GM12801 (cell line): ENCODE data around the gene MSANTD1.

Experiments used
- TF ChIP-seq, protein P1 (sequence below): IDR thresholded peaks from one replicate; pipeline ENCODE4 v1.5.1; 2011; ENCODE audit warnings: control low read depth; ENCODE audit not compliant: insufficient read length; ENCODE audit errors: extremely low read depth

Gene MSANTD1

DNA sequence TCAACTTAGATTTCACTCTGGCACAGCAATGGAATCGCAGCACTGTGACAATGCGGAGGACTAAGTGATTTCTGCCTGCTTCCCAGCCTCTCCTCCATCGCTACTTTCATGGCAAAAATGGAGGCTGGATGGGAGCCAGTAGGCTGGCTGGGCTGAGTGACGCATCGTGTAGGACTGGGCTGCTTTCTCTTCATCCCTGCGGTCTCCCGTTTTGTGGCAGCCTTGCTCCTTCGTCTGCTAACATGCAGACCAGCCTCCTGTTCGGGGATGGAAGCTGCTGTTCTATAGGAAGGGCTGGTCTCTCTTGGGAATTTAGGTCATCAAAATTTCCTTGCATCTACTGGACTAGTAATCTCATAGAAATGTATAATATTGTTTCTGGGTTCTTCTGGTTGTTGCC is 28.0 kb downstream of the MSANTD1 start:
- TF ChIP-seq, protein P1, sequence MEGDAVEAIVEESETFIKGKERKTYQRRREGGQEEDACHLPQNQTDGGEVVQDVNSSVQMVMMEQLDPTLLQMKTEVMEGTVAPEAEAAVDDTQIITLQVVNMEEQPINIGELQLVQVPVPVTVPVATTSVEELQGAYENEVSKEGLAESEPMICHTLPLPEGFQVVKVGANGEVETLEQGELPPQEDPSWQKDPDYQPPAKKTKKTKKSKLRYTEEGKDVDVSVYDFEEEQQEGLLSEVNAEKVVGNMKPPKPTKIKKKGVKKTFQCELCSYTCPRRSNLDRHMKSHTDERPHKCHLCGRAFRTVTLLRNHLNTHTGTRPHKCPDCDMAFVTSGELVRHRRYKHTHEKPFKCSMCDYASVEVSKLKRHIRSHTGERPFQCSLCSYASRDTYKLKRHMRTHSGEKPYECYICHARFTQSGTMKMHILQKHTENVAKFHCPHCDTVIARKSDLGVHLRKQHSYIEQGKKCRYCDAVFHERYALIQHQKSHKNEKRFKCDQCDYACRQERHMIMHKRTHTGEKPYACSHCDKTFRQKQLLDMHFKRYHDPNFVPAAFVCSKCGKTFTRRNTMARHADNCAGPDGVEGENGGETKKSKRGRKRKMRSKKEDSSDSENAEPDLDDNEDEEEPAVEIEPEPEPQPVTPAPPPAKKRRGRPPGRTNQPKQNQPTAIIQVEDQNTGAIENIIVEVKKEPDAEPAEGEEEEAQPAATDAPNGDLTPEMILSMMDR, result no peak

DNA sequence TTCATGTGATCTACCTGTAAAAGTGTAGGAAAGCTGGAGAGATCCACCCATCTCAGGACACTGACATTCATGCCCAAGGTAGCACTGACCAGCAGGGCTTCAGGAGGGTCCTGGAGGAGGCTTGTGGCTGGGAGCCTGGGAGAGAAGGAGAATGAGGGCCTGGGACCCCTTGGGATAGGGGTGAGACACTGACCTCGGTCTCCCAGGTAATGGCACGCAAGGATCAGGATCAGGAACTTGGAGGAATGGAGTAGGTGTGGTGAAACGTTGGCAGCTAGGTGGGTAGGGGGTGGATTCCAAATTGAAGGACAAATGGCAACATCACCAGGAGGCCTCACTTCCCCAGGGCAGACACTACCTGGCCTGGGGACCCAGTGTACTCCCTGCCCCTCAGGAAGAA is 31.5 kb downstream of the MSANTD1 start:
- TF ChIP-seq, protein P1, result no peak

DNA sequence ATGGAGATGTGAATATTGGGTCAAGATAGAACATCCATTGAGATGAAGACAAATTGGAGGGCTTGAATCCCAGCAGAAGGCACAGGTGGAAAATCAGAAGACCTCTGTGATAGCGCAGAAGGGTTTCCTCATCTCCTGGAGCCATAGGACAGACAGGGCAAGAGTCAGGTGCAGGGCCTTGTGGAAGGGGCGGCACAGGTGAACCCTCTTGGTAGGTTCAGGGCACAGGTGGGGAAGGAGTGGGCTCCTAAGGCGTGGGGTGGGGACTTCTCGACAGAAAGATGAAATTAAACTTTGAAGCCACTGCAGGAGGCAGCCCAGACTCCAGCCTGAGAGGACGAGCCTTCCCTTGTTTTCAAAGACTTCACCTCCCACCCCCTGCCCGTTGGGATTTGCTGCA is 34.5 kb downstream of the MSANTD1 start:
- TF ChIP-seq, protein P1, result no peak

DNA sequence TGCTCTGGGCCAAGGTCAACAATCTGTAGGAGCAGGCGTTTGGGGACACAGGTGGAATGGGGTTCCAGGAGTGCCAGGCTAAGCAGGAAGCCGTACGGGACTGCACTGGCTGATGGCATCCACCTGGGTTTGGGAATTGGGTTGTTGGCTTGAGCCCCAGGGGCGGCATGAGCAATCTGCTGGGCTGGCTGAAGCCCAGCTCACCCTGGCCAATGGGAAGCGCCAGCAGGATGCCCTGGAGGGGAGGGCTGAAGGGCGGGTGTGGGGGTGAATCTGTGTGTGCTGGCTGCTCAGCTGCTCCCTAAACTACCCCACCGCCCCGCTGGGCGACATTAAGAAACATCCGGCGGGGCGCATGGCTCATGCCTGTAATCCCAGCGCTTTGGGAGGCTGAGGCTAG is 35.0 kb downstream of the MSANTD1 start:
- TF ChIP-seq, protein P1, result no peak

DNA sequence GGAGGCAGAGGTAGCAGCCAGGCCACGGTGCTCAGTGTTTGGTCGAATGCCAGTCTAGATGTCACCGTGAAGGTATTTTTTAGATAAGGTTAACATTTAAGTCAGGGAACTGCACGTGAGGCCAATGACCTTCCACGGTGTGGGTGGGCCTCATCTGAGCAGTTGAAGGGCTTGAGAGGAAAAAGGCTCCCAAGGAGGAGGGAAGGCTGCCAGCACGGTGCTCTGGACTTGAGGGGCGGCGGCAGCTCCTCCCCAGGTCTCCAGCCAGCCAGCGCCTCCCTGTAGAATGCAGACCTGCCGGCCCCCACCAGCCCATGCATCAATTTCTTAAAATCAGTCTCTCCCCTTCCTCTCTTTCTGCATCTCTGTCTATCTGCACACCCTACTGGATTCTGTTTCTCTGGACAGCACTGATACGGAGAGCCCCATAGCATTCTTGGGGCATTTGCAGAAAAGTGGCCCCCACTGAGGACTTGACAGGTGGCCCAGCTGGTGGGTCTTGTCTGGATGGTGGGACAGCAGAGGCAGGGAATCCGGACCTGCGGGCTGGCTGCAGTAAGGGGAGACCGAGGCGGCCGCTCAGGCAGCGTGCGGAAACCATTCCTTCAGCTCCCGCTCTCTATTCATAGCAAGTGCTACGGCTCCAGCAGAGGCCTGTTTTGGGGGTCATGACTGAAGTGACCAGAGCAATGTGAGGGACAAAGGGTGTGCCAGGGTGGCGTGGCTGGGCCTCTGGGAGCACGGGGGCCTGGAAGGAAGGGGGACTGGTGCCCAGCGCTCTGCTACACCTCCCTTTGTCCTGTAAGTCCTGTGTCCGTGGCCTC is 36.0 kb downstream of the MSANTD1 start:
- TF ChIP-seq, protein P1, result no peak

DNA sequence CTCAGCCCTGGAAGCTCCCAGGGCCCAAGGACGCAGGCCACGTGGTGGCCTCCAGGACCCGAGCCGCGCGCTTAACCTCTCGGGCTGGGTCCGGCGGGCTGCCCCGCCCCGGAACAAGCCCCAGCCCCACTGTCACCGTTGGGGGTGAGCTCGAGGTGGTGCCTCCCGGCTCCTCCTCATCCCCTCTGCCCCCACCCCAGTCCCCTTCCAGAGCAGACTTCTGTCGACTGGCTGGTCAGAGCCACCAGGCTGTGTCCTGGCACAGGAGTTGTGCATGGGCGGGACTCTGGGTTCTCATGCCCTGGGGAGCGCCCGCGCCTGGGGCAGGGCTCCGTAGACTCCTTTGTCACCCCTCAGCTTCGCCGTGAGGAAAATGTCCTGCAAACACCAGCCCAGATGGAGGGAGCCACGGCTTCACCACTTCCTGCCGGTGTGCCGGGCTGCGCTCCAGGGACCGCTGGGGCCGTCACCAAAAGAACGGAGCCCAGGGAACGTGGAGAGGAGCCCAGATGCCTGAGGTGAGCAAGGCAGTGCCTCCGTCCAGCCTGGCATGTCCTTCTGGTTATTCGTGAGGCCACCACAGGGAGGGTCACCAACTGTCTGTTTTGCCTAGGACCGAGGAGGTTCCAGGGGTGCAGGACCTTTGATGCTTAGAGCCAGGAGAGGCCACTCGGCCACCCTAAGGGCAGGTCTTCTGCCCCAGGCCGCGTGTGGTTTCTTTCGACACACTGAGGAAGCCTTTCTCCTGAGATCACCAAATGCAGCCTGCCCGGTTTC is 36.8 kb downstream of the MSANTD1 start:
- TF ChIP-seq, protein P1, result no peak

DNA sequence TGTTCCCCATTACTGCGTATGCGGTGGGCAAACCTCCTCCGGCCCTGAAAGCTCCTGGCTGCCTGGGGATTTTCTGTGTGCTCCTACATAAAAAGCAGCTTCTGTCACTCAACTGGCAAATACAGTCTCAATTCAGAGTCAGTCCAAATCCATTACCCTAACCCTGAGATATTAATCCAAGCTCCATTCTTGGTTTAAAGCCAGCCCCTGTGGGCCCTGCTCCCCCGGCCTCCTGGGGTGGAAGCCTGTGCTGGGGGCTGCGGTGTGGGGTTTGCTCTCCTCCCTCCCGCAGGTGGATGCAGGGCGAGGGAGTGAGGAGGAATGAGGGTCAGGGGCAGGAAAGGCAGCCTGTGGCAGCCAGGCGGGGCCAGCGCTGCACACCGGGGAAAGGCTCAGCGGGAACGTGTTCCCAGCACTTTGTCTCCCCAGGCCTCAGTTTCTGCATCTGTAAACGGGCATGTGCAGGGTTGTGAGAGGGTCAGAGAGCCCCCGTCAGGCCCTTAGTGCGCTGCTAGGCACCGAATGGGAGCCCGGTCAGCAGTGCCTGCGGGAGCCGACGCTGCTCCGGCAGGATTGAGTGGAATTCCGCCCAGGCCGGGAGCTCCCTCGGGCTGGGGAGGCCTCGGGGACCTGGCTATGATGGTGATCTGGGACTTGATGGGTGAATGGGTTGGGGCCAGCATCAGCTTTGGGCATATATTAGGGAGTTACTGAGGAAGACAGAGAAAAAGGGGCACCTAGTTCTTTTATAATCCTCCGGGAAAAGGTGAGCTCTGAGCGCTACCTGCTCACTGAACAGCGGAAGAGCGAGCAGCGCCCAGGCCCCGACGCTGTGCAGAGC is 37.6 kb downstream of the MSANTD1 start:
- TF ChIP-seq, protein P1, result no peak
